Activated naive CD4-positive, alpha-beta T cell treated with anti-CD3 and anti-CD28 coated beads for 36 hours (primary cell): ENCODE measurements around the gene ACMSD. TPM values are rescaled to one million over a fixed set of nuclear protein-coding genes. Genes with fewer than 3 reads are reported as not detected.

Experiments used
- CTCF ChIA-PET: fragments of 350-600 bp; sonication (Branson Sonifier 250); formaldehyde crosslinking; loops from one replicate; lab custom pipeline; 2021; ENCODE audit warnings: antibody characterized with exemption; lab: Charles Lee
- DNase-seq: peaks from one replicate; pipeline ENCODE4 v3.0.0-alpha.2; 2020
- H3K27ac Mint-ChIP-seq: one replicate; pipeline ENCODE4 v1.8.0; 2021; ENCODE audit warnings: mild to moderate bottlenecking, mixed read lengths
- H3K27me3 Mint-ChIP-seq: one replicate; pipeline ENCODE4 v1.8.0; 2021; ENCODE audit warnings: low read depth, mixed read lengths
- H3K36me3 Mint-ChIP-seq: one replicate; pipeline ENCODE4 v1.8.0; 2021; ENCODE audit warnings: low read depth, mixed read lengths
- H3K4me1 Mint-ChIP-seq: one replicate; pipeline ENCODE4 v1.8.0; 2021; ENCODE audit warnings: low read depth, mixed read lengths
- H3K4me3 Mint-ChIP-seq: one replicate; pipeline ENCODE4 v1.8.0; 2021; ENCODE audit warnings: mild to moderate bottlenecking, moderate library complexity, mixed read lengths
- H3K9me3 Mint-ChIP-seq: one replicate; pipeline ENCODE4 v1.8.0; 2021; ENCODE audit warnings: mixed read lengths
- intact Hi-C: fragments of 100-400 bp; cut with micrococcal nuclease; formaldehyde crosslinking; loops from one replicate; pipeline ENCODE4 v1.15.1; 2023
- total RNA-seq, 2 experiments: library from RNA; stranded (reverse); gene quantifications; one replicate each; pipeline ENCODE4 v1.2.3, GENCODE V29; 2021

The ACMSD gene
- total RNA-seq, 2 experiments from 2014 or later, result not detected

DNA sequence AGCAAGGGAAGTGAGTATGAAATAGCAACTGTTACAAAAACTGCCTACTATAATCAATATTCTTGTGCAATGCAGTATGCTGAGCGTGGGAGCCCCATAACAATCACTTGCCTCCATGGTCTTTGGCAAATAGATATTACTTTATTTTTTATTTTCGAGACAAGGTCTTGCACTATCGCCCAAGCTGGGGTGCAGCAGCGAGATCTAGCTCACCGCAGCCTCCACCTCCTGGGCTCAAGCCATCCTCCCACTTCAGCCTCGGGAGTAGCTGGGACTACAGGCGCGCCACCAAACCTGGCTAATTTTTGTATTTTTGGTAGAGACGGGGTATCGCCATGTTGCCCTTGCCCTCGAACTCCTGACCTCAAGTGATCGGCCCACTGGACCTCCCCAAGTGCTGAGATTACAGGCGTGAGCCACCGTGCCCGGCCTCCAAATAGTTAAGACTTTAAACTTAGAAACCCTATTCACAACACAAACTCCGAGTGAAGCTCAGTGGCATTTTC is 79.0 kb downstream of the ACMSD start:
- Mint-ChIP-seq H3K9me3 (no peaks in the 10 kb centered on the region), H3K4me1 (peaks cover 14% of the 10 kb centered on the region), H3K36me3 (peaks cover 12% of the 10 kb centered on the region), H3K27ac (peak overlapping the region; percentile 98), H3K27me3 (no peaks in the 10 kb centered on the region), H3K4me3 (peak overlapping the region; percentile 95)
- intact Hi-C loops, result loop anchor here (5.0 kb wide), 2 partner anchors 685 to 745 kb away; no protein-coding TSS in a partner anchor
- peak; percentile 17 for DNase-seq
- CTCF ChIA-PET, result interaction anchor here (0.8 to 0.9 kb wide), 2 partner anchors 247 to 467 kb away, joined by 3 to 4 read pairs; no protein-coding TSS in a partner anchor

DNA sequence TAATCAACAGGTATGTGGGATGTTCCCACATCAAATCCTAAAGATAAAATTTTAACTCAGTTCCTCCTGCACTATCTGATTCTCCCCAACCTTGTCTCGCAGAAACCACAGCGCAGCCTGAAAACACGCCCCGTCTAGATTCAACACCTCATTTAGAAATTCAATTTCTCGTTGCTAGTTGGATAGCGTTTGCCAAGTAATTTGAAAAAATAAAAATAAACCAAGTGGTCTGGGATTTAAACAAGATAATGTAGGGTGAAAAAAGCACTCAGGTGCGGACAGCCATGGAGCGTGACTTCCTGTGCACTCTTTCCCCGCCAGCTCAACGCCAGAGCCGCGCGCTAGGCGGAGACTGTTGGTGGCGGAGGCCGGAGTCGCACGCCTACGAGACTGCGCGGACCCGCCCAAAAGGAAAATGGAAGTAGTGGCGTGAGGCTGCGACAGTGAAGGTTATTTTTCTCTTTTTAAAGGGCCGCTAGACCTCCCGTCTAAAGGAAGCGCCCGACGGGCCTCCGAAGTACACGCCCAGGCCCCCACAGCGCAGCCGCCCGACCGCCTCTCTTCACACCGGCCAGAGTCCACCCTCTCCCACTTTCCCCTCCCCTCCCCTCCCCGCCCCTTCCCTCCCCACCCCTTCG is 79.6 kb downstream of the ACMSD start:
- peak overlapping the region; percentile 98 for H3K27ac Mint-ChIP-seq
- peaks cover 12% of the 10 kb centered on the region for H3K36me3 Mint-ChIP-seq
- intact Hi-C loops, result loop anchor here (1.0 to 5.0 kb wide), 13 partner anchors 55 to 1464 kb away; partner anchors contain the start of genes MCM6, RAB3GAP1 and UBXN4
- DNase-seq, result peak; percentile 94
- CTCF ChIA-PET, result interaction anchor here (0.8 to 0.9 kb wide), 3 partner anchors 11 to 467 kb away, joined by 3 to 4 read pairs (median 3); no protein-coding TSS in a partner anchor
- H3K27me3 Mint-ChIP-seq, result no peaks in the 10 kb centered on the region
- H3K4me1 Mint-ChIP-seq, result peaks cover 20% of the 10 kb centered on the region
- H3K4me3 Mint-ChIP-seq, result peak overlapping the region; percentile 95
- H3K9me3 Mint-ChIP-seq, result no peaks in the 10 kb centered on the region

DNA sequence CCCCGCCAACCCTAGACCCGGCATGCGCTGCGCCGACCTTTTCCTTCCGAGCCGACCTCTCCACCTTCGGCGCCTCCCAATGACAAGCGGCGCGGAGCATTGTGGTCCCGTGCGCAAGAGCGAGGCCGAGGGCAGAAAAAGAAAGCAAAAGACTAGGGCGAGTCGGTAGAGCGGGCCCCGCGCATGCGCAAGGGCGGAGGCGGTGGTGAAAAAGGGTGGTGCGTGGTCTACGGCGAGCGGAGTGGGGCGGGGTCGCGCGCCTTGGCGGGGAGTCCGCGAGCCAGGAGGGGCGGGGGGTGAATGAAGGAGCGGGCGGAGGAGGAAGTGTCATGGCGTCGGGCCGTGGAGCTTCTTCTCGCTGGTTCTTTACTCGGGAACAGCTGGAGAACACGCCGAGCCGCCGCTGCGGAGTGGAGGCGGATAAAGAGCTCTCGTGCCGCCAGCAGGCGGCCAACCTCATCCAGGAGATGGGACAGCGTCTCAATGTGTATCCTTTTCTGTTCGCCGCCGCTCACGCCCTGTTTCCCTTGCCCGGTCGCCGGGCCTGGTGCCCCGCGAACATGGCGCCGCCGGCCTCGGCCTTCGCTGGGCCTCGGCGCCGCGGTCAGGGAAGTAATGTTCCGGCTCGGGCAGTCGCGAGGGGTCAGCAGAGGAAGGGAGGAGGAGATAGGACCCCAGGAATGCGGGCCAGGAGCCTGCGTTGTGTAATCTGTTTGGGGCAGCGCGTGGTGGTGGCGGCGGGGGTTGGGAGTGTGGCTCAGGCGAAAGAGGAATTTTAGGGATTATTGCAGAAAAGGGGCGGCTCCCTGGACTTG is 80.3 kb downstream of the ACMSD start, which contains the start of gene CCNT2:
TSS of gene CCNT2 (plus strand) at position 297 of the 815 bp plus-strand sequence. CDS start at position 330, 33 bp downstream.
- peak within 1 kb of the TSS; percentile 98 for H3K27ac Mint-ChIP-seq
- peak within 1 kb of the TSS; percentile 95 for H3K4me3 Mint-ChIP-seq
- H3K36me3 Mint-ChIP-seq, result peaks cover 12% of the 10 kb centered on the region
- H3K4me1 Mint-ChIP-seq, result peaks cover 24% of the 10 kb centered on the region
- no peaks in the 10 kb centered on the region for H3K9me3 Mint-ChIP-seq
- CTCF ChIA-PET, result interaction anchor here (0.8 to 0.9 kb wide), 3 partner anchors 10 to 468 kb away, joined by 3 to 4 read pairs (median 3); no protein-coding TSS in a partner anchor
- peak; percentile 99 for DNase-seq
- H3K27me3 Mint-ChIP-seq, result no peaks in the 10 kb centered on the region
- intact Hi-C loops, result loop anchor here (1.0 to 5.0 kb wide), 13 partner anchors 55 to 1464 kb away; partner anchors contain the start of genes MCM6, RAB3GAP1 and UBXN4

DNA sequence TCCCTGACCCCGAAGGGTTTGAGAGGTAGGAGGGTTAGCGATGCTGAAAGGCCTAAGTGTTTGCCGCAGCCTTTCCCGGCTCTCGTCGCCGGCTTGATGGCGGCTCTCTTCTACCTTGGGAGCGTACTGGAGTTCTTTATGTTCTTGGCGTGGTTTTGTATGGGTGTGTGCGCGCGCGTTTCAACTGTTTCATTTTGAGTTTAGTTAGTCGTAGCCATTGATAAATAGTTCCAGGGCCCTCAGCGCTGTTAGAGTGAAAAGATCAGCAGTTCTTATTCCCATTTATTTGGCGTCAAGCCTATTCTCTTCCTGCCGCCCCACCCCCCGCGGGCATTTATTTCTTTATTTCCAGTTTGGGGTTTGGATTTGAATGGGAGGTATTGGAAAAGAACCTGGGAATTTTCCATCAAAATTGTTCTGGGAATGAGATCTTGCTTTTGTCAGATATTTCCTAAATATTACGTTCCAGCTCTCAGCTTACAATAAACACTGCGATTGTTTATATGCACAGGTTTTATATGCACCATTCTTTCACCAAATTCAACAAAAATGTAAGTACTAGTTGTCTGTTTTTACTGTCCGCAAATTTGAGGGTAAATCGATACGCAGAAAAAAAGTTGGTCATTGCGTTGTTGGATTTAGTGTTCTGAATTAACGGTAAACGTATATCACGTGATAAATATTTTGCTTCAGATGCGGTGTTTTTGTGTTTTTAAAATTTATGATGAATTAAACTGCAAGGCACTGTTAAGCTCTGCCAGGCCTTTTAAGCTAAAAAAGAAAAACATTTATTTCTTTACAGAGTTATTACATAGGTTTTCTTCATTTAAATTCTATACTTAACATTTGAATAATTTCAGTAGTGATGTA is 81.2 kb downstream of the ACMSD start:
- no peaks in the 10 kb centered on the region for H3K27me3 Mint-ChIP-seq
- H3K9me3 Mint-ChIP-seq, result no peaks in the 10 kb centered on the region
- H3K4me3 Mint-ChIP-seq, result peak overlapping the region; percentile 95
- intact Hi-C loops, result loop anchor here (2.0 to 5.0 kb wide), 4 partner anchors 251 to 747 kb away; no protein-coding TSS in a partner anchor
- peak overlapping the region; percentile 98 for H3K27ac Mint-ChIP-seq
- CTCF ChIA-PET, result no interaction called here
- H3K36me3 Mint-ChIP-seq, result peaks cover 13% of the 10 kb centered on the region
- peak; percentile 63 for DNase-seq
- H3K4me1 Mint-ChIP-seq, result peaks cover 32% of the 10 kb centered on the region

DNA sequence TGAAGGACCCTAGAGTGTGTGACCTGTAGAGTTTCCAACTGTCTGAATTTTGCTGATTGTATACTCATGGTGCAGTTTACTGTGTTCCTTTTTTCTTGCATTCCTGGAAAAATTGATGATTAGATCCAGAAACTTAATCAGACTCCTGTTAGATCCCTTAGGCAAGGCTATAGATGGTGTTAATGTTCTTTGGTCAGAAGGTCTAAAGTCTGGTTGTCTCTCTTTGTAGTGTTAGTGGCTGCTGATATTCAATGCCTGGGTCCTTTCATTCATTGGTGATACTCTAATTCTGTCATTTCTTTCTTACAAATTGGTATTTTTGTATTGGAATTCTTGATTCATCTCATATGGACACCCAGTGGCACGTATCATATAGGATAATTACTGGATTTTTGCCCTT is 86.5 kb downstream of the ACMSD start:
- CTCF ChIA-PET, result no interaction called here
- Mint-ChIP-seq H3K4me3 (no peak overlapping the region), H3K36me3 (peaks cover 18% of the 10 kb centered on the region), H3K9me3 (no peaks in the 10 kb centered on the region), H3K4me1 (peaks cover 69% of the 10 kb centered on the region), H3K27me3 (no peaks in the 10 kb centered on the region), H3K27ac (no peak overlapping the region)
- DNase-seq, result no peak
- intact Hi-C loops, result no loop called here

DNA sequence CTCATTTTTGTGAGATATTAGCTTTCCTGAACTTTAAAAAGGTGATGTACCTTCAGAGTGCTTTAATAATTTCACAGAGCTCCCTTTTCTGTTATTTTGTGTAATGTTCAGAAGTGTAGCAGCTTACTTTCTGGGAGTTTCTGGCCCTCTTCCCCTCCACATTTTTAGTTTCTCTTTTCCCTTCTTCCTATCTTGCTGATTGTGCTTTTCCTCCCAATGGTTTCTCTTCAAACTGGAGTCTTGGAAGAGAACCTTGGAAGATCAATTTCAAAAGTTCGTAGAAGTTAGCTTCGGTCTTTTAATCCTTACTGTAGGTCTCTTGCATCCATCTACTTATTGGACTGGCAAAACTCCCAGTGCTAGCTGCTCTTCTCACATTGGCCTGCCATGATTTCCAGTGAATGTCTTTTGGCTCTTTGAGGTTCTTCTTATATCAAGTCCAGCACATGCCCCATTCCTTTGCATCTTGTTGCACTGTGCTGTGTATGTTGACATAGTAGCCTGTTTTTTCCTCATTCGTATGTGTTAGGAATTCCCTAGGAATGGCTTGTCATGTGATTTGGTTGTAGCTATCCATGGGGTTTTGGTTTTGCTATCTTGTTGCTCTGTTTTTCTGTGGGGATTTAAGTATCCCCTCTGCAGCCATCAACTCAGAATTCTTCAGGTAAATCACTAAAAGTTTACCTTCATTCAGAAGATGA is 88.0 kb downstream of the ACMSD start:
- DNase-seq, result no peak
- no peaks in the 10 kb centered on the region for H3K9me3 Mint-ChIP-seq
- H3K36me3 Mint-ChIP-seq, result peaks cover 23% of the 10 kb centered on the region
- CTCF ChIA-PET, result interaction anchor here (0.6 kb wide), 2 partner anchors 15 to 24 kb away, joined by 3 read pairs; no protein-coding TSS in a partner anchor
- no peak overlapping the region for H3K4me3 Mint-ChIP-seq
- peaks cover 76% of the 10 kb centered on the region for H3K4me1 Mint-ChIP-seq
- H3K27ac Mint-ChIP-seq, result peak overlapping the region; percentile 50
- no peaks in the 10 kb centered on the region for H3K27me3 Mint-ChIP-seq
- intact Hi-C loops, result no loop called here

DNA sequence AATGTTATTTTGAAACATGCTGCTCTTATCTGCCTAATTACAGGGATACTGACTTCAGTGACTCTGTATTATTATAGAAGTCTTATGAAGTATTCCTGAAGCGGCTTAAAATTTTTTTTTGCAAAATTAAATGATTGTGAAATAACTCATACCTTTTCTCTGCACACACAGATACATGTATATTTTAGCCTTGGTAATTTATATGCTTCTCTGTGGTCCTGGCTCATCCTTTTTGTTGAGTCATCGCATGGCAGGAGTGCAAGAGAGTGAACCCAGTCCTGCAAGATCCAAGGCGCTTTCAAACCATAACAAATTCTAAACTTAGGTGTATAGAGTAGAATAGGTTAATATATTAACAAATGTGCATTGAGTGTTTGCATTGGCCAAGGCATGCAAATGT is 88.8 kb downstream of the ACMSD start:
- Mint-ChIP-seq H3K9me3 (no peaks in the 10 kb centered on the region), H3K27me3 (no peaks in the 10 kb centered on the region), H3K27ac (no peak overlapping the region), H3K36me3 (peaks cover 21% of the 10 kb centered on the region), H3K4me1 (peaks cover 76% of the 10 kb centered on the region), H3K4me3 (no peak overlapping the region)
- DNase-seq, result no peak
- CTCF ChIA-PET, result interaction anchor here (0.6 kb wide), 1 partner anchor 24 kb away, joined by 3 read pairs; no protein-coding TSS in a partner anchor
- intact Hi-C loops, result no loop called here

DNA sequence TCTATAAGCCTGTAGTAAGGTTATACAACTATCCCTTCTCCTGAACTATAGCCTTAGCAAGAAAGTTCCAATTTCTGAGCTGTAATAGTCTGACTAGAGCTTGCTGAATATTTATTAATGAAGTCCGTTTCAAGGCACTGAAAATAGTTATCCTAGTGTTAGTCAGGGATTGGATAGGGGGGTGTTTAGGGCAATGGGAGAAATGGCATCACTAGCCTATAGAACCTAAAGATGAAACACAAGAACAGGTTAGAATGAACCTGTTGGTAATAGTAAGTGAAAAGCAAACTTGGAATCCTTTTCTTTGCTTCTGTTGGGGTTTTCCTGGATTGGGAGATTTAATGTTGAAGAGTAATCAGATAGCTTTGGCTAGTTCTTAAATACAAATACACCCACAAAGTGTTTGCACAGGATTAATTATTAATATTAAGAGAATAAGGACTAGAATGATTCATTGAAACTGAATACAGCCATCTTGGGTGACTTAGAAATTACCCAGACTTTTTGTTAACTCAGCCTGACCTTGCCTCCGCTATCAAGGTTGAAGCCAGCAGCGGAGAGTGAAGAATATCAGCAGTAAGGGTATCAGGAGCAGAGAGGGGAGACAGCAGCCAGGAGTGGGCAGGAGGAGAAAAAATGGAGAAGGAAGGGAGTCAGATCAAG is 94.6 kb downstream of the ACMSD start:
- Mint-ChIP-seq H3K4me1 (peaks cover 63% of the 10 kb centered on the region), H3K27me3 (no peaks in the 10 kb centered on the region), H3K9me3 (no peaks in the 10 kb centered on the region), H3K36me3 (peaks cover 15% of the 10 kb centered on the region), H3K27ac (no peak overlapping the region), H3K4me3 (no peak overlapping the region)
- CTCF ChIA-PET, result interaction anchor here (0.8 kb wide), 1 partner anchor 12 kb away, joined by 3 read pairs; no protein-coding TSS in a partner anchor
- no peak for DNase-seq
- intact Hi-C loops, result loop anchor here (2.0 kb wide), 1 partner anchor 20 kb away; no protein-coding TSS in a partner anchor

DNA sequence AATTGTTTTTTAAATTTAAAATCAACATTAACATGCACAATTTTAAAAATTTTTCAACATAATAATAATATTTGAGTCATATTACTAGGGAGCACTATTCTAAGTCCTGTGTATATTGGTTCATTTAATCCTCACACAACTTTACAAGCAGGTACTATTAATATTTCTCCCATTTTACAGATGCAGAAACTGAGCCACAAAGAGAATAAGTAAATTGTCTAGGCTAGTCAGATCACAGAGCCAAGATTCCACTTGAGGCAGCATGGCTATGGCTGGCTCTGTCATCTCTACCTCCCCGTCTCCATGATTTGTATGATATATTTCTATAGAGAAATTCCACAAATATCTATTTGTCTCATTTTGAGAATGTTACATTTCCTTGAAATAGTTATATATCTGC is 95.3 kb downstream of the ACMSD start:
- Mint-ChIP-seq H3K9me3 (no peaks in the 10 kb centered on the region), H3K36me3 (peaks cover 17% of the 10 kb centered on the region), H3K27me3 (no peaks in the 10 kb centered on the region), H3K4me3 (no peak overlapping the region), H3K4me1 (peaks cover 62% of the 10 kb centered on the region), H3K27ac (no peak overlapping the region)
- intact Hi-C loops, result loop anchor here (2.0 kb wide), 1 partner anchor 19 kb away; no protein-coding TSS in a partner anchor
- no peak for DNase-seq
- CTCF ChIA-PET, result no interaction called here

DNA sequence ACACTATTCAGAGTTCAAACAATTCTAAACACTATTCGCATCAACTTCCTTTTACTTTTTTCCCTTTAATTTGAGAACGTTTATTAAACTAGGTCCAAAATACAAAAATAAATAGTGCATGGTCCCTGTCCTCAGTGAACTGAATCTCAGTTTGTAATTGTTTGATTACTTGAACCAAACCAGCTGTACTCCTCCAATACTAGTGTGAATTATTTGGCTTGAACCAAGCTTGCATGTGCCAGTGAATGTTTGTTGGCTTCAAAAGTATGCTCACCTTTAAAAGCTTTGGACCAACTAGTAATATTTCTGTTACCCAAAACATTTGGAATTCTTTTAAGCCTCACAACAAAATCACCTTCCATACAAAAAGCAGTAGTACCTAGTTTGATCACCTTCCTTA is 95.7 kb downstream of the ACMSD start:
- peaks cover 60% of the 10 kb centered on the region for H3K4me1 Mint-ChIP-seq

More for the DNA sequence above, 95.7 kb downstream of the ACMSD start:
- peaks cover 18% of the 10 kb centered on the region for H3K36me3 Mint-ChIP-seq
- H3K4me3 Mint-ChIP-seq, result no peak overlapping the region
- no peak overlapping the region for H3K27ac Mint-ChIP-seq
- H3K9me3 Mint-ChIP-seq, result no peaks in the 10 kb centered on the region
- CTCF ChIA-PET, result no interaction called here
- H3K27me3 Mint-ChIP-seq, result no peaks in the 10 kb centered on the region
- DNase-seq, result no peak
- intact Hi-C loops, result no loop called here
